ENCODE measurements around the gene IGSF21.

DNA sequence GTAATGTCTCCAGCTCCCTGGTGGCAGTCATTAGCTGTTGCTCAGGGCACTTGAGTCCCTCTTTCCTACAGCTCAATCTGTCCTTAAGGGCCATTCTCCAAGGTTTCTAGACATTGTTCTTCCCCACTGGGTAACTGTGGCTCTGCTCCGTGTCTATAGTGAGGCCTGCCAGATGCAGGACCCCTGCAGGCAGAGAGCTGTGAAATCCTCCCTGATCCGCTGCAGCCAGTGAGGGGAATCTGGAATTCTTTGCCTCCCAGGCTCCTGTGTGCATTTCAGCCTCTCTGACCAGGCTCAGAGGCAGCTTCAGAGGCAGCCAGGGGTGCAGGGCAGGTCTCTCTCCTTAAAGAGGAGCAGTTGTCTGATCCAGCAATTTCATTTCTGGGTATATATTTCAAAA, 14.4 kb upstream of the IGSF21 start:
- TF ChIP-seq POLR2AphosphoS5 (IDR thresholded peaks at IDR 0.05): no peak
- TF ChIP-seq, protein P1, sequence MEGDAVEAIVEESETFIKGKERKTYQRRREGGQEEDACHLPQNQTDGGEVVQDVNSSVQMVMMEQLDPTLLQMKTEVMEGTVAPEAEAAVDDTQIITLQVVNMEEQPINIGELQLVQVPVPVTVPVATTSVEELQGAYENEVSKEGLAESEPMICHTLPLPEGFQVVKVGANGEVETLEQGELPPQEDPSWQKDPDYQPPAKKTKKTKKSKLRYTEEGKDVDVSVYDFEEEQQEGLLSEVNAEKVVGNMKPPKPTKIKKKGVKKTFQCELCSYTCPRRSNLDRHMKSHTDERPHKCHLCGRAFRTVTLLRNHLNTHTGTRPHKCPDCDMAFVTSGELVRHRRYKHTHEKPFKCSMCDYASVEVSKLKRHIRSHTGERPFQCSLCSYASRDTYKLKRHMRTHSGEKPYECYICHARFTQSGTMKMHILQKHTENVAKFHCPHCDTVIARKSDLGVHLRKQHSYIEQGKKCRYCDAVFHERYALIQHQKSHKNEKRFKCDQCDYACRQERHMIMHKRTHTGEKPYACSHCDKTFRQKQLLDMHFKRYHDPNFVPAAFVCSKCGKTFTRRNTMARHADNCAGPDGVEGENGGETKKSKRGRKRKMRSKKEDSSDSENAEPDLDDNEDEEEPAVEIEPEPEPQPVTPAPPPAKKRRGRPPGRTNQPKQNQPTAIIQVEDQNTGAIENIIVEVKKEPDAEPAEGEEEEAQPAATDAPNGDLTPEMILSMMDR (IDR thresholded peaks at IDR 0.05): no peak

Data from prostate gland (tissue), 2 donors.